A673 (cell line): ENCODE data around the gene POU2F3.

Experiments
- CTCF ChIP-seq: fragments of 300-800, 200-600 bp; sonication (generic); conservative IDR thresholded peaks from 2 replicates; pipeline ENCODE4 v1.5.1; 2017; ENCODE audit warnings: low read depth, mild to moderate bottlenecking, antibody characterized with exemption, low read length, moderate library complexity, mixed read lengths
- EZH2 ChIP-seq: fragments of 200-600 bp; sonication (generic); IDR thresholded peaks from 2 replicates; pipeline ENCODE4 v1.6.1; 2017; ENCODE audit warnings: borderline replicate concordance, low read depth, mild to moderate bottlenecking, mixed read lengths, antibody characterized with exemption, low read length; ENCODE audit not compliant: poor library complexity, severe bottlenecking

- TF ChIP-seq CTCF (no peak), EZH2 (no peak)
These were observed 23.4 kb upstream of the POU2F3 start for GRCh38 chr11:120216426-120217102.
